HuH-7.5 (cell line): ENCODE measurements around the gene OPRPN.

Experiments used
- DNase-seq: peaks from one replicate; pipeline ENCODE4 v3.0.0; 2011; ENCODE audit warnings: low spot score

Gene OPRPN, protein sequence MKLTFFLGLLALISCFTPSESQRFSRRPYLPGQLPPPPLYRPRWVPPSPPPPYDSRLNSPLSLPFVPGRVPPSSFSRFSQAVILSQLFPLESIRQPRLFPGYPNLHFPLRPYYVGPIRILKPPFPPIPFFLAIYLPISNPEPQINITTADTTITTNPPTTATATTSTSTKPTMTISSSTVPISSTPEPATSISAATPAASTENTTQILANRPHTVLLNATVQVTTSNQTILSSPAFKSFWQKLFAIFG

DNA sequence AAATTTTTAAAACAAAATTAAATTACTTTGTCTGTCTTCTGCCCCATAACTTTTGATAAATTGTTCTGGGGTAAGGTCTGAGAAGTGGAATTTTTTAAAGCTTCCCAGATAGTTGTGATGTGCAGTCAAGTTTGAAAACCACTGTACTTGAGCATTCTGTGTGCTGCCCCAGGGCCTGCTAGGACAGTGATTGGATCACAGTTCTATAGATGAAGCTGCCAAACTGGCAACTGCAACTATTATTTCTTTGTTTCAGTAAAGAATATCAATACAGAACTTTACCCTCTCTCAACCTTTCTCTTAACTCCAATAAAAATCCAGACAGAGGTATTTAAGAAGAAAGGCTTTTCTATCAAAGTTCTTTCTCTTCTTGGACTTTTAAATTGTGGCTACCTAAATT is at the start of gene OPRPN:
Gene OPRPN (plus strand): TSS at position 361 of the 400 bp plus-strand sequence. CDS start 1,346 bp downstream, outside the sequence.
- peak; percentile 3 for DNase-seq

DNA sequence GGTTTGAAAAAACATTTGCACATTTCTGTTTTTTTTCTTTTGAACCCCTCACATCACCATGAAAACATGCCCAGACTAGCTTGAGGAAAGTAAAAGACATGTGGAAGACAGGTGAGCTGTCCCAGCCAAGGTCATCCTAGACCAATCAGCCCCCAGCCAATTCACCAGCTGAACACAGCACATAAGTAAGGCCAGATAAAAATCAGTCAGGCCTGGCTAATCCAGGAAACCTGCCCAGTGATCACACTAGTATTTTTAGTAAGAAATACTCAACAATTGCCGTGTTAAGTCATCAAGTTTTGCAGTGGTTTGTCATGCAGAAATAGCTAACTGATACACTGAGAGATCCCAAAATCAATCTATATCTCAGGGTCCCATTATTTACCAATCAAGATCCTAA is 41.6 kb upstream of the OPRPN start:
- DNase-seq, result no peak

DNA sequence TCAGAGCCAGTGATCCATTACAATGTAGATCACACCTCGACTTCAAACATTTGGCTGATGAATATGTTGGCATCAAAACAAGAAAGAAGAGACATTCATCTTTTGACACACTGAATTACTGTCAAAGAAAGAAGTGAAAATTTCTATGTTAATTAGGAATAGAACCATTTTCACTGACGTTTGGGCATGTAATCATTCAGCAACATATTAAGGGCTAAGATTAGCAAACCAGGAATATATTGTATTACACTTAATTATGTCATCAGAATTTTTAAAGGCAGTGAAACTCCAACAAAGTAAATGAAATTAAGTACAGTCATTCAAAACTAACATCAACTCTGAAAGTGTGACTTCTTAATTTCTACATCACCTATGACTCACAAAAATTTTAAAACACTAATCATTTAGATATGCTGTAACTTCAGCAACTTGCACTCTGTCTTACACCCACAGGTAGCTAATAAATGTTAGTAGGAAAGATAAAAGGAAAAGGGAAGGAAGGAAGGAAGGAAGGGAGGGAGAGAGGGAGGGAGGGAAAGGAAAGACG is 38.6 kb upstream of the OPRPN start:
- DNase-seq, result no peak

DNA sequence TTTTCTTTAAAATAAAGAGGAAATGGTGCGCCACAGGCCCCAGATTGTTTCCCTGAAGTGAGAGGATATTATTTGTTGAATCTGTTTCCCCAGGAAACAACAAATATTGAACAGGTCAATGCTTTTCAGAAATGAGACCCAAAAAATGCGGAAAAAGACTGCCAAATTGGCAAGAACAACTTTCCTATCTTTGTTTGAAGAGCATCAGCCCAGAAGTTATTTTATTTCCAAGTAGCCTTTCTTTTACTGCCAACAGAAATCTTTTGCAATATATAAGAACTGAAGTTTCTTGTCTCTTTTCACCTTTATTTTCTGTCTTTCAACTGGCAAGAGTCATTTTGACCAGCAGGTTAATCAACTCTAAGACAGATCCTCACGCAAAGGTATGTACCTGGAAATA is 37.3 kb upstream of the OPRPN start, which contains the start of gene SMR3A:
Gene SMR3A (plus strand): TSS at position 301 of the 400 bp plus-strand sequence. CDS start 1,356 bp downstream, outside the sequence.
- no peak for DNase-seq

DNA sequence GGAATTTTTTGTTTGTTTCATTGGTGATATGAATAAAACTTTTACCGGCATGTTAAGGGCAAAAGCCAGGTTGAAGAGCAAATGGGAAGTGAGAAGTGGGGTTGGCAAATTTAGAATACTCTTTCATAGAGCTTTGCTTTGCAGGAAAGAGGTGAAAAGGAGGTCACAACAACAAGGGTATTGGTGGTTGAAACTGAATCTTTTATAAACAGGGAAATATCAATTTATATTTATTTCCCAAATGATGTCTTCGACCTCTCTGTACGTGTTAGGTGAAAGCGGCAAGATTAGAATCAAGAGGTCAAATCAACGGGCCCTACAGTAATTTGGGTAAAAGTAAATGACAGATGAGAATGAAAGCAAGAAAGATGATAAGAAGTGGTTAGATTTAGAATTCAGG is 33.7 kb upstream of the OPRPN start:
- DNase-seq, result no peak

DNA sequence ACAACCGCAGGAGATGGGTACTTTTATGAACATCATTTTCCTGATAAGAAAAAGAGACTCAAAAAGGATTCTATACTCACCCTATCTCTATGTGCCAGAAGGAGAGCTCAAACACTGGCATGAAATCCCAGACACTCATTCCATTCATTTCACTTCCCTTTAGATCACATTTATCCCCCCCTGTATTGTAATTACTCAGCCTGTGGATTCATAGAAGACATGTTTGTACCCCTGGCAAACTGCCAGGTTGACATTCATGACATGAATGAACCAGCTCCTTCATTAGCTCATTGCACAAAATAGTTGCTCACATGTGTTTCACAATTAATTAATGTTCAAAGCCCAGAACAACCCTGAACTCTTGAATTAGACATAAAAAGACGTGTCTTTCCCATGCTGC is 32.3 kb upstream of the OPRPN start:
- DNase-seq, result no peak

DNA sequence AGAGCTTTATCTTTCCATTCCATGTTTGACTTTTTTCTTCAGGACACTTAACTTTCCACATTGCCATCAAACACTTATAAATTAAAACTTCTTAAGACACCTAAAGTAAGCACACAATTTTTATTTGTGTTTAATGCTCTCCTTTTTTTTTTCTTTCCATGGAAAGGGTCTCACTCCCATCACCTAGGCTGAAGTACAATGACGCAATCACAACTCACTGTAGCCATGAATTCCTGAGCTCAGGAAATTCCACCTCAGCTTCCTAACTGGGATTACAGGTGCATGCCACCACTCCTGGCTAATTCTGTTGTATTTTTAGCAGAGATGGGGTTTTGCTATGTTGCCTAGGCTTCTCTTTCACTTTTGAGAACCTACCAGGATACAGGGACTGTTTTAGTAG is 29.9 kb upstream of the OPRPN start:
- no peak for DNase-seq

DNA sequence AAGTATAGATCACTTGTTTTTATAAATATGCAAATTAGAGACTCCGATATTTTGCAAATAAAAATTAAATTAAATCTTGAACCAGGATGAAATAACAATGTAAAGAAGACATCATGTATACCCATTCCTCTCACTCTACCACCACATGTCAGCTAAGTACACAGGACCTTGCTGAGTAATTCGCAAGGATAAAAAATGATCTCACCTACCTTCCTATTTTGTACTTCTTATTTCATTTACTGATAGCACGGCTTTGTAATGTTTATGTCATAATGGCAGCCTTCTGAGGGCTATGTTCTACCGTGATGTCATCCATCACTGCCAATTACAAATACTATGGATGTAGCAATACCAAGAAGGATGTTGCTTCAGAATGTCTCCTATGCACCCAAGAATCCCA is 25.8 kb upstream of the OPRPN start:
- no peak for DNase-seq

DNA sequence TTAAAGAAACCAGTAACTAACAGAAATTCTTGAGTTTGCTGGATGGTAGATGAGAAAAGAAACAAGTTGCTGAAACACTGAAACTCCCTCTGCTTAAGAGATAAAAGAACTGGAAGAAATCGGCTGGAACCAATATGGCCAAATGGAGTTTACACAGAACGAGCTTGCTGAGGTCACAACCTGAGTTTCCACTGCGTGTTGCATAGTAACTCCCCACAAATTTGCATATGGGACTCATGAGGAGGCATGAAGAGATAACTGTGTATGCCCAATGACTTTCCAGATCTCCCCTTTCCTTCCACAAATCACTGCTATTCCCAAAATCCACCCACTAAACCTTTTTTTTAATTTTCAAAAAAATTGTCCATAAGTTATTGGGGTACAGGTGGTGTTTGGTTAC is 25.0 kb upstream of the OPRPN start:
- DNase-seq, result no peak

DNA sequence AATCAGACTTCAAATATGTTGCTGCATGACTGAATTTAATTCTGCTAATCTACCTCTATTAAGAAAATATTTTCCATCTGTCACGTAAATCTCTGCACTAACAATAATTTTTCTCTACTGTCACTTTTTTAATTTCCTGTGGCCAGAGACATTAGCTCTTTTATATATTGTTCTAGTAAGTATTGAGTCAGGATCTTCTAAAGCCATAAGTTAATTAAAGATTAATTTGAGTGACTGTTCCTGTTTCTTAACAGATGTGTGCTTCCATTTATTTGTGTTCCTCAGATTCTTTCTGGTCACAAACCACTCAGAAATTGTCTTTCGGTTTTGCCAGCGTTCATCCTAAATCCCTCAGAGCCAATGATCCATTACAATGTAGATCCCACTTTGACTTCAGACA is 17.2 kb upstream of the OPRPN start:
- no peak for DNase-seq

DNA sequence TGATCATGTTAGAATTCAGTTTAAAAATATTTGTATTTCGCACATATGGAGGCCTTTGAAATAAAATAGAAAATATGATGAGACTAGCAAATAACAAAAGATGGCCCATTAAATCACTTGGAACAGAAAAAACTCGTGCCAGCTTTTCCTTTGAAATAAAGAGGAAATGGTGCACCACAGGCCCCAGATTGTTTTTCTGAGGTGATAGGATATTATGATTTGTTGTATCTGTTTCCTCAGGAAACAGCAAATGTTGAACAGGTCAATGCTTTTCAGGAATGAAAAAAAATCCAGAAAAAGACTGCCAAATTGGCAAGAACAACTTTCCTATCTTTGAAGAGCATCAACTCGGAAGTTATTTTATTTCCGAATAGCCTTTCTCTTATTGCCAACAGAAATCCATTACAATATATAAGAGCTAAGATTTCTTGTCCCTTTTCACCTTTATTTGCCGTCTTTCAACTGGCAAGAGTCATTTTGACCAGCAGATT is 15.0 kb upstream of the OPRPN start, which contains the start of gene SMR3B:
Gene SMR3B (plus strand): TSS at position 441 of the 491 bp plus-strand sequence. CDS start 1,380 bp downstream, outside the sequence.
- DNase-seq, result no peak

DNA sequence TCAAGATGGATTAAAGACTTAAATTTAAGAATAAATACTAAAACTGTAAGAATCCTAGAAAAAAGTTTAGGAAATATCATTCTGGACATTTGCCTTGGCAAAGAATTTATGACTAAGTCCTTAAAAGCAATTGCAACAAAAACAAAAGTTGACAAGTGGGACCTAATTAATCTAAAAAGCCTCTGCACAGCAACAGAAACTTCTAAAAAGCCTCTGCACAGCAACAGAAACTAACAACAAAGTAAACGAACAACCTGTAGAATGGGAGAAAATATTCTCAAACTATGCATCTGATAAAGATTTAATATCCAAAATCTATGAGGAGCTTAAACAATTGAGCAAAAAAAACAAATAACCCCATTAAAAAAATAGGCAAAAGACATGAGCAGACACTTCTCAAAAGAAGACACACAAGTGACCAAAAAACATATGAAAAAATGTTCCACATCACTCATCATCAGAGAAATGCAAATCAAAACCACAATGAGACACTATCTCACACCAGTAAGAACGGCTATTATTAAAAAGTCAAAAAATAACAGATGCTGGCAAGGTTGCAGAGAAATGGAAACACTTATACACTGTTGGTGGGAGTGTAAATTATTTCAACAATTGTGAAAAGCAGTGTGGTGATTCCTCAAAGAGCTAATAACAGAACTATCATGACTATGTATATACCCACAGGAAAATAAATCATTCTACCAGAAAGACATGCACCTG is 5.5 kb upstream of the OPRPN start:
- DNase-seq, result no peak

DNA sequence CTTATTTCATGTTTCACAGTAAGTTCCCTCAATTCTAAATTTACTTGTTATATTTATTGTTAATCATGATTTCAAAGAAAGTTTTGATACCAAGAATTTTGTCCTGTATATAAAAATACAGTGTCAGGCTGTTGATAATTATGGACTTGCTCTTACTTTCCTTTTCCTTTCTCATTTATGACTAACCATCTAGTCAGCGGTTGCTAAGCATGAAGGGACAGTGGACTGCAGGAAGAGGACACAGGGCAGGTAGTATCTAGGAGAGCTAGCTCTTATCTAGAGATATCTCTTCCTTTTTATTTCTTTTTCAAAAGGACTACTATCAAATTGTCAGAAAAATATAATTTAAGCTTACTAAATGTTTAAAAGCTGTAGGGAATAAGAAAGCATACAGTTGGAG is 1.6 kb downstream of the OPRPN start:
- no peak for DNase-seq

DNA sequence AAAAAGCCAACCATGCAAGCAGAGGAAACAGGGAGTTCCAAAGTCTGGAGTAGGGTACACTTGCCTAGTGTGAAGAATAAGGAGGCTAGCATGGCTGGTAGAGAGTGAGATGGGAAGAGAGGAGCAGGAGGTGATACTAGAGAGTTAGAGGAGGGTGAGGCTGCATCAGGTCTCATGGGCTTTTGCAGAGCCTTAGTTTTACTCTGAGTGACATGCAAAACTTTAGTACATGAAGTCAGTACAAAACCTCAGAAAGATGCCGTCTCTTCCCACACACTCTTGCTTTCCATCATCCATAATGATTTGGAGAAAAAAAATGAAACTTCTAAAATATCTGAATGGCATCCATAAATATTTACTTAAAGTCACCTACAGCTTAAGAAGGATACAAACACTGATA is 5.0 kb downstream of the OPRPN start:
- DNase-seq, result no peak

DNA sequence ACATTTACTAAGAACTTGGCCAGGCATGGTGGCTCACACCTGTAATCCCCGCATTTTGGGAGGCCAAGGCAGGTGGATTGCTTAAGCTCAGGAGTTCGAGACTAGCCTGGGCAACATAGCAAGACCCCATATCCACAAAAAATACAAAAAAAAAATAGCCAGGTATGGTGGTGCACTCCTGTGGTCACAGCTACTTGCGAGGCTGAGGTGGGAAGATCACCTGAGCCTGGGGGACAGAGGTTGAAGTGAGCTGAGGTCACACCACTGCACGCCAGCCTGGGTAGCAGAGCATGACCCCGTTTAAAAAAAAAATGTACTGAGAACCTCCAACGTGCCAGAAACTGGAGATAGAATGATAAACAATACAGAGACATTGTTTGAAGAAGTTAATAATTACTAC is 8.0 kb downstream of the OPRPN start:
- DNase-seq, result no peak

DNA sequence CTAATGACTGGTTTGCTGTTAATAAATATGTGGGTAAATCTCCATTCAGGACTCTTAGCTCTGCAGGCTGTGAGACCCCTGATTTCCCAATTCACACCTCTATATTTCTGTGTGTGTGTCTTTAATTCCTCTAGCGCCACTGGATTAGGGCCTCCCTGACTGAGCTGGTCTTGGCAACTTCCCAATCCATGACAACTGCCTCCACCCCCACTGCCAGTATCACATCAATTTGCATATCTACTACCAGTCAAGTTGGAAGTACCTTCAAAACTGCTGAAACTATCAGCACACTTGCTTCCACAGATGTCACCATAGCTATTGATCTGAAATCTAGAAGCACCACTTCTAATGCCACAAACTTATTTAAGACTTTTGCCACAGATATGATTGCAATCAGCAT is 27.6 kb downstream of the OPRPN start:
- no peak for DNase-seq

DNA sequence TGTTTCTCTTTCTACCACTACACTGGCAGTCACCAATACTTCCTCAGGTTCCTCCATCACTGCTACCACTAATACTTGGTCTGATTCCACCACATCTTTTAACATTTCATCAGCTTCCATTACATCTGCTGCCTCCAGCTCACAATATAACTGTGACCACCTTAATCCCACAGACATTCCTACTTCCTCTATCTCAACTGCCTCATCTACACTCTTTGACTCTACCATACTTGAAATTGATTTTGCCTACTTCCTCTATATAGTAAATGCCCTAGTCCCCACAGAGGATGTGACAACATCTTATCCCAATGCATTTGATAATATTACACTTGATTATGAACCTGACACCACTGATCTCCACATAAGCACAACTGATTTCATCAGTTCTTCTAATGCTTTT is 29.0 kb downstream of the OPRPN start:
- DNase-seq, result no peak

DNA sequence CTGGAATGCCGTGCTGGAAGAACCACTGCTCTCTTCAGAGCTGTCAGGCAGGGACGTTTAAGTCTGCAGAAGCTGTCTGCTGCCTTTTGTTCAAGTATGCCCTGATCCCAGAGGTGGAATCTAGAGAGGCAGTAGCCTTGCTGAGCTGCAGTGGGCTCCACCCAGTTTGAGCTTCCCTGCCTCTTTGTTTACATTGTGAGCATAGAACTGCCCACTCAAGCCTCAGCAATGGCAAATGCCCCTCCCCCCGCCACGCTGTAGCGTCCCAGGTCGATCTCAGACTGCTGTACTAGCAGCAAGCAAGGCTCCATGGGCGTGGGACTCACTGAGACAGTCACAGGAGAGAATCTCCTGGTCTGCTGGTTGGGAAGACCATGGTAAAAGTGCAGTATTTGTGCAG is 39.5 kb downstream of the OPRPN start:
- no peak for DNase-seq

DNA sequence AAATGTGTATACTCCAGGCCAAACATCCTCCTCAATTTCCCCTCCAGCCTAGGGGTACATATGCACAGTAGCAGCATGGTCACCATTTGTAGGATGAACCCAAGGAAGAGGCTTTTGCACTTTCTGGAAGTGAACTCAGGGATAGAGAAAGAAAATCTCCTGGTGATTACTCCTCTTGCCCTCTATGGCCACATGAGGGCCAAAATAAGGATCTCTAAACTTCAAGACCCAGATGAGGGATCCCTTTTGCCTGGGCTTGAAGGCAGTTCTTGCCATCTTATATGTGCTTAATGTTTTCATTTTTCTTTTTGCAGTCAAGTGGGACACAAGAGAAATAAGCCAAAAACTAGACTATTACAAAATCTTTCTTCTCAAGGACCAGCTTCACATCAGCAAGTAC is 44.7 kb downstream of the OPRPN start:
- no peak for DNase-seq

DNA sequence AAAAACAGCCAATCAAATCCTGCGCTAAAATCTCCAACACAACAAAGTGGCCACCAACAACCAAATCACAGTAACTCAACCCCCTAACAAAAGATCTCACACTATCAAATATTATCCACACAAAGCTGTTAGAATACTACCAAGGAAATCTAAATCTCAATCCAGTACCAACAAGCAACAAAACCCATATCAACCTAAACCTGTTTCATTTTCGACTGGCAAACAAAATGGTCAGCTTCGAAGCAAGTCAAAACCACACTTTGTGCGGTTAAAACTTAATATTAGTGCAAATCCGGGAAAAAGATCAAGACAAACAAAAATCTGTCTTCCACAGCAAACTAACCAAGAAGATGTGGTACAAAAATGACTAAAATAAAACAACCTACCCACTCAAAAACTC is 45.6 kb downstream of the OPRPN start:
- no peak for DNase-seq

DNA sequence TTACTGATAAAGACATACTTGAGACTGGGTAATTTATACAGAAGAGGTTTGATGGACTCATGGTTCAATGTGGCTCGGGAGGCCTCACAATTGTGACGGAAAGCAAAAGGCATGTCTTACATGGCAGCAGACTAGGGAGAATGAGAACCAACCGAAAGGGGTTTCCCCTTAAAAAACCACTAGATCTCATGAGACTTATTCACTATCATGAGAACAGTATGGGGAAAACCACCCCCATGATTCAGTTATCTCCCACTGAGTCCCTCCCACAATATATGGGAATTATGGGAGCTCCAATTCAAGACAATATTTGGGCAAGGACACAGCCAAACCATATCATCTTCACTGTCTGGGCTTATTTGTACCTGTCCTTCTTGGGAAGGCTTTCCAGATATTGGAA is 51.5 kb downstream of the OPRPN start:
- no peak for DNase-seq

DNA sequence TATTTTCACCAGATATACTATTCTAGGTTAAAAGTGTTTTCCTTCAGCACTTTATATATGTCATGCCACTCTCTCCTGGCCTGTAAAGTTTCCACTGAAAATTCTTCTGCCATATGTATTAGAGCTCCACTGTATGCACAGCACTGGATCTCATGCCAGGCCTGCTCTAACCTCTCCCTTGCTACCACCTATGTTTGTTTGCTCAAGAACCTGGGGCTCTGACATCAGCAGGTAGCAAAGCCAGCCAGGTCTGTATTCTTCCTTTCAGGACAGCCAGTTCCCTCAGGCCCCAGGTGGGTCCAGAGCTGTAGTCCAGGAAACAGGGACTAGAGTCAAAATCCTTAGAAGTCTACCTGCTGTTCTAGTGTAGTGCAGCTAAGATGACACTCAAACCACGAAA is 55.2 kb downstream of the OPRPN start:
- DNase-seq, result no peak
